Measurements from ENCODE around the gene LIX1L.

LIX1L gene

DNA sequence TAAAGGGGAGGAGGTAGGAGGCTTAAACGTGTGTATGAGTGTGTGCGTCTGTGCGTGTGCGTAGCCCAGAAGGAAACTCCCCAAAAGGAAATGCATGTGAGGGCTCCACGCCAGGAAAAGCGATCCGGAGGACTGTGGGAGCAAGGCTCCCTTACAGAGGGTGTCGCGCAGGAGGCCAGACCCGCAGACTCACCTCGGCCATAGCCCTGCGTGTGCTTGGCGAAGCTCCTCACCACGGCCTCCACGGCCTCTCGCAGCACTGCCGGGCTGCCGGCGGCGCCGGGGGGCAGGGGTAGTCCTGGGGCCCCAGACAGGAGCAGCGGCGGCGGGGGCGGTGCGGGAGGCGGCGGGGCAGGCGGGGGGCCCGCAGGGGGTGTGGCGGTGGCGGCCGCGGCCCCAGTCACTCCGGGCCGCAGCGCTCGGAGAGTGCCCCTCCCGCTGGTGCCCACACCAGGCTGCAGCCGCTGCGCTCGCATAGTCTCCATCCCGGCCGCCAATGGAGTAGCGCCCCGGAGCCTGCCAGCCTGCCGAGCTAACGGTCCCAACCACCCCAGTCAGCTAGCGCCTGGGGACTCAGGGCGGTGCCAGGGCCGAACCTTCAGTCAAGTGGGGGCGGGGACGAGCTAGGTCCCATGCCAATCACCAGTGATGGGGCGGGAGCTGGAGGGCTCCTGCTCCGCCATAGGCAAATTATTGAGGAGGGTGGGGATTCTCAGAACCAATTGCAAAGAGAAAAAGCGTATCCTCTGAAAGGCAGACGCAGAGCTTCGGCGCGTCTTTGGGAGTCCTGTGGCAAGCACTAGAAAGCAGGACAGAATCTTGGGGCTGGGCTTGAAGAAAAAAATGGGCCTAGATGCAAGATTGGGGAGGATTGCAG is at the start of gene LIX1L:
LIX1L (minus strand) TSS at position 575 of the 877 bp plus-strand sequence; CDS start at position 485, 90 bp downstream.
- DNase-seq (ENCODE audit: low spot score) = peak; percentile 99

DNA sequence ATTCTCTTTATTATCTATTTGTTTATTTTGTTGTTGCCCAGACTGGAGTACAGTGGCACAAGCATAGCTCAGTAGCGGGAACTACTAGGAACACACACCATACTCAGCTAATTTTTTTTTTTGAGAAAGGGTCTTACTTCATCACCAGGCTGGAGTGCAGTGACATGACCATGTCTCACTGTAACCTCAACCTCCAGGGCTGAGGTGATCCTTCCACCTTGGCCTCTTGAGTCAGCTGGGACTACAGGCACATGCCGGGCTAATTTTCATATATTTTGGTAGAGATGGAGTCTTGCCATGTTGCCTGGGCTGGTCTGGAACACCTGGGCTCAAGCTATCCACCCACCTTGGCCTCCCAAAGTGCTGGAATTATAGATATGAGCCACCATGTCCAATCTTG is 43.9 kb upstream of the LIX1L start:
- no peak for DNase-seq (ENCODE audit: low spot score)

DNA sequence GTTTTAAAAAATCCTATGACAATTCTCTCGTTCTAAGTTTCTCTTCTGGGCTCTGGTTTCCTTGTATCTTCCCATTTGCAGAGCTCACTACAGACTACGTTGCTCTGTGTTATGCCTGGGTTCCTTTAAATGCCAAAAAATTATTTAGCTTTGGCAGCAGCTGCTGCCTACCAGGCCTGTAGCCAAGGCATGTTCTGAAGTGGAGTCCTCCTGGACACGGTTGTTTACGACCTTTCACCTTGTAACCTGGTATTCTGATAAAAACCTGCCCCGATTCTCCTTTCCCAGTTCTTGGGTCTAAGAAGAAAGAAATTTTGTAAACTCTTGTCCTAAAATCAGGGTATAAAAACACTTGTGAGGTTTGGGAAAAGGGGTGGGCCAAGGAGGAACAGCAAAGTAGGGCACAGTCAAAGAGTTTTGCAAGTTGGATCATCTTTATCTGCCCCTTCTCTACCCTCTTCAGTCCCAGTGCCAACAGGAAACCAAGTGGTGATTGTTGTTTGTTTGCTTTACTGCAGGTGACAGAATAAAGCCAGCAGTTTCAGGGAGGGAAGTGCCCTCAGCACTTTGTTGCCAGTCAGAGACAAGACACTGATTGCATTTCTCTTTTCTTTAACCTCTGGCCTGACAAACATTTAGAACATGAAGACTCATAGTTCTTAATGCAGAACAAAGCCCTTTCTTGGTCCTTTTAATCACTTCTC is 41.7 kb upstream of the LIX1L start:
- peak; percentile 39 for DNase-seq (ENCODE audit: low spot score)

DNA sequence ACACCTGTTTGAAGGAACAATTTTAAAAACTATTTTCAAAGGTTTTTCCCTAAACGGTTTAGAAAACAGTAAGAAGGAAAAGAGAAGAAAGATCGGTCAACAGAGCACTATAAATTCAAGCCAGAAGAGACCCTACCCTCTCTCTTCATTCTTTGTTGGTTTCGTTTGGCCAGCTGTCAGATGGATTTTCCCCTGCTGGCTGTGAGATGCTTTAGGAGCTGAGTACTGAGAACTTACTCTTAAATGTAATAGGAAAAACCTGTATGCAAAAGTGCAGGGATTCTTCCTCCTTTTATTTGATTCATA is 39.9 kb upstream of the LIX1L start:
- DNase-seq (ENCODE audit: low spot score) = peak; percentile 63

DNA sequence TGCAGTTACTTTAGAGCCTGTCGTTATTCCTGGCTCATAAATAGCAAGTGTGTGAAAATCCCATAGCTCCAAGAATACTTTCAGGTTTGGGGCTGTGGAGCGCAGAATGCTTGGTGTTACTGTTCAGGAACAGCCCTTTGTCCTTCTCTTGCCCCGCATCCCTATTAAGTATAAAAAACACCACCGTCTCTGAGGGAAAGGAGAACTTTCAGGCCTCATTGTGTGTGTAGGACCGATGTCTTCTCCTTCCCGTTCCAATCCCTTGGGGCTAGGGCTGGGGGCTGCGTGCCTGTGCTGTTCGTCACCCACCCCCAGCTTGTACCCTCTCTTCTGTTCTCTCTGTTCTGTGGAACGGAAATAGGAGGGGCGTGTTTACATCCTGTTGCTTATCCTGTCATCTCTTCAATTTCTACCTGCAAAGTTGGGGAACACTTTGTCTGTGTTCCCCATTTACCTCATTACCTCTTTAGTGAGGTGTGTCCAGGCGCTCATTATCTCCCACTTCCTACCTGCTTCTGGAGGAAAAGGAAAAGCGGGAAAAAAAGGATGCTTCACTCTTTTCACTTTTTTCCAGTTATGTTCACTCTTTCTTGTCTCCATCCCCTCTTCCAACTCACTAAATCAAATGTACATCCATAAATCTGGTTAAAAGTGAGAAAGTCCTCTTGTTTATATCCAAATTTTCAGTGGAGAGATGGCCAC is 39.4 kb upstream of the LIX1L start:
- DNase-seq (ENCODE audit: low spot score) = peak; percentile 77

DNA sequence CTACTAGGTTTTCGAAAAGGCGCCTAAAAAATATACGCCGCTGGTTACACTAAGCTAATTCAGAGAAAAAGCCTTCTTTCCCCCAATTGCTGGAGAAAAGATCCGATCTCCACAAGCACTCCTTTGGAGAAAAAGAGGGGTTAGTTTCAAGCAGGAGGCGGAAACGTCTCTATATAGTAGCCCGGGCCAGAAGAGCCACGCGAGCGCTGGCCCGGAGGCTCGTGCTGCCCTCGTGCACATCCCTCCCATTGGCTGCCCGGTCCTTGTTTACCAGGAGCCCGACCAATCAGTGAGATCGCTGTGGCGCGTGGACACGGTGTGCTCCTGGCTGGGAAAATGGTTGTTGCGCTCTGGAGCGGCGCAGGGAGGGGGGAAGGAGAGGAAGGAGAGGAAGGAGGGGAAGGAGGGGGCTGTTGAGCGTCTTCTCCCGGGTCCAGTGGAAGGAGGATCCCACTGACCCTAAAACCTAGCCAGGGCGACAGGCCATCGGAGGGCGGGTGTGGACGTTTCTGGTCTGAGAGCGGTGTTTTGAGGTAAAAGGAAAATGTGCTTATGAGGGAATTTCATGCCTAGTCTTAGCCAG is 38.7 kb upstream of the LIX1L start, which contains the start of gene TXNIP:
TXNIP (minus strand) TSS at position 147 of the 583 bp plus-strand sequence. CDS start 313 bp downstream, outside the sequence.
- DNase-seq (ENCODE audit: low spot score) = peak; percentile 97

DNA sequence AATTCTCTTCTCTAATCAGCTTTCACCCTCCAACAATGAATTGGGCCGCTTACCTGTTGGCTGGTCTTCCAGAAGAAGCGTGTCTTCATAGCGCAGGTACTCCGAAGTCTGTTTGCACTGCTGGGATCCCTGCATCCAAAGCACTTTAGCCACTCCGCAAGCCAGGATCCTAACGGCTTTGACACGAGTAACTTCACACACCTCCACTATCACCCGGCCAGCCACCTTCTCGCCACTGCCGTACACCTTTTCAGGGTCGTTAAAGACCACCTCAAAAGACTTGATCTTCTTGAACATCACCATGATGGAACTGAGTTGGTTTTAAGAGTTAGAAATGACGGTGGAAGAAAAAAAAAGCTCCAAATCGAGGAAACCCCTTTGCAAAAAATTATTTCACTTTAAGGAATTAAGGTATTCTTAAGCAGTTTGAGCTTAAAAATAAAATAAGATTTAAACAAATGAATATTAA is 38.2 kb upstream of the LIX1L start:
- DNase-seq (ENCODE audit: low spot score) = peak; percentile 38

DNA sequence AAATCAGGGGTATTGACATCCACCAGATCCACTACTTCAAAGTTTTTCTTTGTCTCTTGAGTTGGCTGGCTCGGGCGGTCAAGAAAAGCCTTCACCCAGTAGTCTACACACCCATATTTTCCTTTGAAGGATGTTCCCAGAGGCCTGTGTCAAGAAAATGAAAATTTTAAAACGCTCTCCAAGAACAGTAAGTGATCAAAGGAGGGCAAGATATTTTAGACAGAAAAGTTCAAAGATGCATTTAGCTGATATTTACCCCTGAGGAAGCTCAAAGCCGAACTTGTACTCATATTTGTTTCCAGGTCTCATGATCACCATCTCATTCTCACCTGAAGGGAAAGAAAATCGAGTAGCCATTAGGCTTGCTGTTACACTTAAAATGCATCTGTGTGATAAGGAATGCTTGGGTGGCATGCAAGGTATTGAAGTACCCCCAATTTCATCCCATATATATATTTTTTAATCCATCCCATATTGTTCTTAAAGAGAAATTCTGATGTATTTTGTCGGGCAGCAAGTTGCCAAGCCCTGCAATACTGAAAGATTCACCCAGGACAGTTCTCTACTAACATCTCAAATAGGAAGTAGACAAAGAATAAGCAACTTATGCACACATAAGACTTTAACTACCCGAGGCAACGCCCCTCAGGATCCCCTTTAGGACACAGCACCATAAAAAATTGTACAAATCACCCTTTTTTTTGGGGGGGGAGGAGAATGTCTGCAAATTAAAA is 37.5 kb upstream of the LIX1L start:
- DNase-seq (ENCODE audit: low spot score) = peak; percentile 41

DNA sequence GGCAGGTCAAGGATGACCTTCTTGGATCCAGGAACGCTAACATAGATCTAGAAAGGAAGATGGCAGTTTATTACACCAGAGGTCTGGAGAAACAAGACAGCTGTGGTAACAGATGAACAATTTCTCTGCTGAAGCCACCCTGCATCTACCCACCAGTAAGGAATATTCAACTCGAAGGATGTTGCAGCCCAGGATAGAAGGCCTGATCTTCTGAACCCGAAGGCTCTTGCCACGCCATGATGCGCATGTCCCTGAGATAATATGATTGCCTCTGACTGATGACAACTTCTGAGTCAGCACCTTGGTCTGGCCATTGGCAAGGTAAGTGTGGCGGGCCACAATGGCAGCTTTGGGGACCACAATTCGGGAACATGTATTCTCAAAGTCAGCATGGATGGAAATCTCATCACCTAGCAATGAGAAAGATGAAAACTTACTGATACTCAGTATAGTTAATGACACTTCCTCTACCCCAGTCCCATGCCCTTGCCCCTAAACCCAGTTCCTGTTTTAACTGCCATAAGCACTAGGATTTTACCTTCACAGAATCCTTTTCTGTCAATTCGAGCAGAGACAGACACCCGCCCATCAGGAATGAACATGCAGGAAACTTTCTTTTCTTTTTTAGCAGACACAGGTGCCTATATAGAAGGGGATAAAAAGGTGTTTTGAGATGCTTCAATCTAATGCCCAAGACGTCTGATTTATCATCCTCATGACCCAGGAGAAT is 36.7 kb upstream of the LIX1L start:
- peak; percentile 15 for DNase-seq (ENCODE audit: low spot score)

DNA sequence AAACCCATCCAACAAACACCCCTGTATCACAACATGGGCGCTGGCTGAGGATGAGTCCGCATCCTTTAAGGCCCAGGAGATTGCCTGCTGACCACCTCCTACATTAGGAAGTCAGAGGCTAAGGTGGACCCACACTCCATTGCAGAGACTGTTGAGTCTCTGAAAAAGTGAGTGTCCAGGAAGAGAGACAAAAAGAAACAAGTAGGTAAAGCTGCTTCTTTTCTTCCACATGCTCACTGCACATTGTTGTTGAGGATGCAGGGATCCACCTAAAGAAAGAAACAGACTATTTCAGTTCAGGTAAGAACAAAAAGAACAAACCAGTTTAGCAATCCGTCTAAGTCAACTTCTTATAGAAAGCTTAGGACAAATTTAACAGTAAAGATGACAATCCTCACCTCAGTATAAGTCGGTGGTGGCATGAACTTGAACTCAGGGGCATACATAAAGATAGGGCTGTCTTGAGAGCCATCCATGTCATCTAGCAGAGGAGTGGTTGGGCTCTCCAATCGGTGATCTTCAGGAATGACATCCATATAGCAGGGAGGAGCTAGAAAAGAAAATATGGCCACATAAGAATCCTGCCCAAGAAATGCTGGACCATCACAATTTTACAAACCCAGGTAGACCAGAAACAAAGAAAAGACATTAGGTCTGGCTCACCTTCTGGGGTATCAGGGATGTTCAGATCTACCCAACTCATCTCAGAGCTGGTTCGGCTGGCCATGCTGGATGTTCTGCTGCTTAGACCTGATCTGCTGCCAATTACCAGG is 36.0 kb upstream of the LIX1L start:
- no peak for DNase-seq (ENCODE audit: low spot score)

DNA sequence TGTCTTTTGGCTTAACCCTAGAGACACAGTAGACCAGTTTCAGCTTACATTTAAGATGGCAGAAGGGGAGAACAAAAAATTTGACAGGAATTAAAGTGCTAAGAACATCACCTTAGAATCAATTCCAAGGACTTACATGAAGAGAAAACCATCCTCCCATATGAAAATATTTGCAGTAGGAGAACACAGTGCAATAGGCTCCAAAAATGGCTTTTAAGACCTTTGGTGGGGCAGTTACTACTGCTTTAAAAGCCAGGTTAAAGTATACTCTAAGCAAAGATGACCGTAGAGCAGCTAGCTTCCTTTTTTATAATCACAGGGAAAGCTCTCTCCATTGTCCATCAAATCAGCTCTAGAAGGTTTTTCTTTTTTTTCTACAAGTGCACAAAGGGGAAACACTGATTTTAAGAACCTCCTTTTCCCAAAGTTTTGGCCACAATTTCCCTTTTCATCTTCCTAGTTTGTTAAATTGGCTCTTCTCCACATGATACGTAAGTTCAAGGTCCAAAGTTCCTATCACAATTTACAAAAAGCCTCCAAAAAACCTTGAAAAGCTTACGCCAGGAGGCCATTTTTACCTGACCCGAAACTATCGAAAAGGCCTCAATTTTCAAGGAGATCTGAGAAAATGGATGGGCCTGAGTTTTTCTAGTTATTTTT is 35.3 kb upstream of the LIX1L start:
- no peak for DNase-seq (ENCODE audit: low spot score)

DNA sequence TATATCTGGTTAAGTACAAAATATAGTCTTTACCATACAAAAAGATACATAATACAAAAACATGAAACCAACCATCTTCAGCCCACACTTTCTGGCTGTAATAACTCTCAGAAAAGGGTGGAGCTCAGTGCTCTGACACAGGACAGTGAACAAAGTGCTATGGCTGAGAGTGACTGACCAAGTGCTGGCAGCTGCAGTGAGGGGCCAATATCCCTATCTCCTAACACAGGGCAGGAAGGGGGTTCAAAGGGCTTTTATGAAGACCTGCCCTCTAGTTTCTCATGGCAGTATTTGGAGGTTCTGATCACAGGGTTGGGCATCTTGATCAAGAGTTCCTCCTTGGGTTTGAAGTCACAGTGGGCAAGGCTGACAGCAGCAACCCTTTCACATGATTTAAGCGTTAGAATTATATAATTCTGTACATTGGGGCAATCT is 34.7 kb upstream of the LIX1L start:
- DNase-seq (ENCODE audit: low spot score) = no peak

DNA sequence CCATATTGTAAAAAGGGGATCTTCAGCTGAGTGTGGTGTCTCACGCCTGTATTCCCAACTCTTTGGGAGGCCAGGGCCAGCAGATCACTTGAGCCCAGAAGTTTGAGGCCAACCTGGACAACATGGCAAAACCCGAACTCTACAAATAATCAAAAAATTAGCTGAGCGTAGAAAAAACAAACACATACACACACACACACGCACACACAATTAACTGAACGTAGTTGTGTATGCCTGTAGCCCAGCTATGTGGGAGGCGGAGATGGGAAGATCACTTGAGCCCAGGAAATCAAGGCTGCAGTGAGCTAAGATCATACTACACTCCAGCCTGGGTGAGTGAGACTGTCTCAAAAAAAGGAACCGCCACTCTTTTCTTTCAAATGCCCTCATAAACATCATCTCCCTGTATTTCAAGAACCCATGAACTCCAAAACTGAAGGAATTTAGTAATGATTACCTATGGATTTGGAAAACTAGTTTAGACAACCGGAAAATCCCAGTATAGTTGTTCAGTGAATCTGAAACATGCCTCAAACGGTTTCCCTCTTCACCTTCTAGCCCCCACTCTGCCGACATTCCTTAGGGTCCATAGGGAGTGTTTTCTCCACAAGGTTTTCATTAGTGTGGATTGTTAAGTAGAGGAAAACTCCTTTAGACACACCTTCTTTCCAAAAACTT is 34.1 kb upstream of the LIX1L start:
- no peak for DNase-seq (ENCODE audit: low spot score)

DNA sequence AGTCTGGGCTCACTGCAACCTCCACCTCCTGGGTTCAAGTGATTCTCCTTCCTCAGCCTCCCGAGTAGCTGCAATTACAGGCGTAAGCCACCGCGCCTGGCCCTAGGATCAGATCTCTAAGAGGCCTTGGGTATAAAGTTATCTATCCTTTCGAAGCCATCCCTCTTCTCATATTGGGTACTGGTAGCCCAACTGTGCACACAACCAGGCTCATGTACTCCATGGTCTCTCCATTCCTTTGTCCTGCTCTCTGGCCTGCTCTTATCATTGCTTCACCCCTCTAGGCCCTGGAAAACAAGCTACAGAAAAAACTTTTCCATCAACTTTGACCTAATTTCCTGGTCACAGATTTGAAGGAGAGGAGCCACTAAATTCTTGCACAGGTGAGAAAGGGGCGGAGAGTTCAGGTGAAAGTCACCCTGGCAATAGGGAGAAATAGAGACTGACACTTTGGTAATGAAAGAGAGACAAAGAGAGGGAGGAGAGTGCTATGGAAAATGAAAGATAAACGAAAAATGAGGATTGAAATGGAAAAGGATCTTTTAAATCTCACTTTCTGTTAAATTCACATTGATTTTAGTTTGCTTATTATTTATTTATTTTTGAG is 32.5 kb upstream of the LIX1L start:
- DNase-seq (ENCODE audit: low spot score) = no peak

DNA sequence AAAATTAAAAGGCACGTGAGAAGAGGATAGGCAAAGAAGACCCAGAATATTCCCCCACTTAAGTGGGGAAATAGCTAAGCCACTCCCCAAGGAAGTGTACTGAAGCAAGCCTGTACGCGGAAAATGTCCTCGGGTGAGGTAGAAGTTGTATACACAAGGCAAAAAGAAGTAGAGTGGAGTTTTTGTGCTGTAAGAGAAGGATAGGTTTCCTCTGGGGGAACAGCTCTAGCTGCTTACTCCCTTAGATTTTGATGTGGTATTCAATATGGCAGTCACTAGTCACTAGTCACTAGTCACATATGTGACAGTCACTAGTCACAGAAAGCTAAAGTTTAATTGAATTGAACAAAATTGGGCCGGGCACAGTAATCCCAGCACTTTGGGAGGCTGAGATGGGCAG is 31.0 kb upstream of the LIX1L start:
- DNase-seq (ENCODE audit: low spot score) = no peak

DNA sequence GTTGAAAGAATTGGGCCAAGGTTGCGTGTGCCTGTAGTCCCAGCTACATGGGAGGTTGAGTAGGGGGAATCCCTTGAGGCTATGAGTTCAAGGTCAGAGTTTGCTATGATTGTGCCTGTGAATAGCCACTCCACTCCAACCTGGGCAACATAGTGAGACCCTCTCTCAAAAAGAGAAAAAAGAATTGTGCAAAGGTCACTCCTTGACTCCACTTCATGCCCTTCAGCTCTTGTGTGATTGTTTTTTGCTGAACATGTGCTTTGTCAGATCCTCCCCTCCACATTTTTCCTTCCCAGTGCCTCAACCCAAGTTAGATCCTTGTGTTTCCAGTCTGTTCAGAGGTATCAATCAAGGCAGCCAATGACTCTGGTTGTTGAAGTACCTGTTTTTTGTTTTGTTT is 30.1 kb upstream of the LIX1L start:
- DNase-seq (ENCODE audit: low spot score) = no peak

DNA sequence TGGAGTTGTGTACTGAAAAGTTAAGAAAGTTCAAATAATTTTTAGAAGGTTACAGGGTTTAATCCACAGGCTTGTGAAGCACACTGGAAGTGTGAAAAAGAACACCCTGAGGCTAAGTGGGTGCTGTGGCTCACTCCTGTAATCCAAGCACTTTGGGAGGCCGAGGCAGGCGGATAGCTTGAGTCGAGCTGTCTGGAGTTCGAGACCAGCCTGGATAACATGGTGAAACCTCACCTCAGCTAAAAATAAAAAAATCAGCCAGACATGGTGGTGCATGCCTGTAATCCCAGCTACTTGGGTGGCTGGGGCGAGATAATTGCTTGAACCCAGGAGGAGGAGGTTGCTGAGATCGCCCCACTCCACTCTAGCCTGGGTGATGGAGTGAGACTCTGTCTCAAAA is 28.7 kb upstream of the LIX1L start:
- no peak for DNase-seq (ENCODE audit: low spot score)
